ENCODE data around the gene KIF1B.
A peak's percentile ranks its signal among the peaks of the same experiment; 100 is the strongest.
"Not testable (repeated sequence)": the region's sequence is repeated elsewhere in the genome, so short reads cannot be mapped to it uniquely, and the experiment has no call there.

Gene KIF1B

GRCh38 chr1:10217748-10218441, 7.5 kb downstream of the KIF1B start:
- no peak overlapping the region for H3K4me3 ChIP-seq (replicated peaks; ENCODE audit: low read depth, low read length)
- peak; percentile 21 for DNase-seq (ENCODE audit: low read depth)
- no peak for TF ChIP-seq CTCF (IDR thresholded peaks at IDR 0.05; ENCODE audit: low read length, missing control alignments)

GRCh38 chr1:10220200-10220599, 9.8 kb downstream of the KIF1B start:
- H3K4me3 ChIP-seq (replicated peaks; ENCODE audit: low read depth, low read length) = no peak overlapping the region
- TF ChIP-seq CTCF (IDR thresholded peaks at IDR 0.05; ENCODE audit: low read length, missing control alignments) = no peak
- DNase-seq (ENCODE audit: low read depth) = no peak

GRCh38 chr1:10220657-10221056, 10.3 kb downstream of the KIF1B start:
- DNase-seq (ENCODE audit: low read depth); H3K4me3 ChIP-seq (replicated peaks; ENCODE audit: low read depth, low read length): not testable (repeated sequence)

GRCh38 chr1:10225573-10225972, 15.2 kb downstream of the KIF1B start:
- no peak overlapping the region for H3K4me3 ChIP-seq (replicated peaks; ENCODE audit: low read depth, low read length)
- no peak for DNase-seq (ENCODE audit: low read depth)
- TF ChIP-seq CTCF (IDR thresholded peaks at IDR 0.05; ENCODE audit: low read length, missing control alignments) = no peak

GRCh38 chr1:10228528-10228927, 18.2 kb downstream of the KIF1B start:
- no peak for TF ChIP-seq CTCF (IDR thresholded peaks at IDR 0.05; ENCODE audit: low read length, missing control alignments)

GRCh38 chr1:10229903-10230302, 19.5 kb downstream of the KIF1B start:
- DNase-seq (ENCODE audit: low read depth) = no peak
- TF ChIP-seq CTCF (IDR thresholded peaks at IDR 0.05; ENCODE audit: low read length, missing control alignments) = no peak
- no peak overlapping the region for H3K4me3 ChIP-seq (replicated peaks; ENCODE audit: low read depth, low read length)

More at GRCh38 chr1:10228528-10228927, 18.2 kb downstream of the KIF1B start:
- peak; percentile 36 for DNase-seq (ENCODE audit: low read depth)
- H3K4me3 ChIP-seq (replicated peaks; ENCODE audit: low read depth, low read length) = no peak overlapping the region

- TF ChIP-seq CTCF (IDR thresholded peaks at IDR 0.05; ENCODE audit: low read length, missing control alignments) = no peak
- DNase-seq (ENCODE audit: low read depth) = no peak
- H3K4me3 ChIP-seq (replicated peaks; ENCODE audit: low read depth, low read length) = no peak overlapping the region
Measured at GRCh38 chr1:10232163-10232562, 21.8 kb downstream of the KIF1B start.

Data from fibroblast of pulmonary artery (primary cell).